K562 (cell line): ENCODE measurements around the gene LY6G6C. TPM values are rescaled to one million over a fixed set of nuclear protein-coding genes. Genes with fewer than 3 reads are reported as not detected.

ENCODE experiments used
- DIDO1 ChIP-seq: fragments of 450-650 bp; IDR thresholded peaks from 2 replicates; pipeline ENCODE4 v1.6.1; 2016; ENCODE audit warnings: low read depth, missing biosample characterization, missing genetic modification characterization
- MCM2 ChIP-seq: fragments of 450-650 bp; IDR thresholded peaks from 2 replicates; pipeline ENCODE4 v1.6.1; 2017; ENCODE audit warnings: low read depth, mild to moderate bottlenecking
- MYC ChIP-seq, 2 experiments: fragments of 250-450 bp in 1 of 2; sonication (Bioruptor Pico) in 1 of 2; IDR thresholded peaks; 2 replicates each; pipeline versions ENCODE4 v1.5.1 to v1.6.1; 2012 to 2021; ENCODE audit warnings: low read depth in 2 of 2, borderline replicate concordance in 1 of 2, improper control_type of control experiment in 1 of 2, low read length in 1 of 2, mild to moderate bottlenecking in 1 of 2, moderate library complexity in 1 of 2
- NCOR1 ChIP-seq: fragments of 450-650 bp; IDR thresholded peaks from 2 replicates; pipeline ENCODE4 v1.6.1; 2016; ENCODE audit warnings: mild to moderate bottlenecking, moderate library complexity
- RBM14 ChIP-seq: fragments of 200-400 bp; formaldehyde crosslinking; IDR thresholded peaks from 2 replicates; pipeline ENCODE4 v1.6.1; 2018; ENCODE audit warnings: low read depth, mild to moderate bottlenecking, low read length, moderate library complexity, borderline replicate concordance; ENCODE audit not compliant: insufficient read depth
- SIN3B ChIP-seq: fragments of 450-650 bp; IDR thresholded peaks from 2 replicates; pipeline ENCODE4 v1.6.1; 2017; ENCODE audit warnings: low read depth, mild to moderate bottlenecking, moderate library complexity
- SMAD3 ChIP-seq: fragments of 450-650 bp; formaldehyde crosslinking; conservative IDR thresholded peaks from 2 replicates; pipeline ENCODE4 v1.4.0; 2020; ENCODE audit warnings: mild to moderate bottlenecking
- SRSF1 ChIP-seq: fragments of 200-400 bp; formaldehyde crosslinking; IDR thresholded peaks from 2 replicates; pipeline ENCODE4 v1.6.1; 2017; ENCODE audit warnings: mild to moderate bottlenecking, low read depth, low read length, moderate library complexity
- TAF9B ChIP-seq: fragments of 450-650 bp; IDR thresholded peaks from 2 replicates; pipeline ENCODE4 v1.6.1; 2018; ENCODE audit warnings: mild to moderate bottlenecking; ENCODE audit not compliant: partially characterized antibody
- ZFP91 ChIP-seq: sonication (generic); formaldehyde crosslinking; IDR thresholded peaks from 2 replicates; pipeline ENCODE4 v1.8.0; 2022; ENCODE audit warnings: mild to moderate bottlenecking, missing genetic modification reagents
- ZNF77 ChIP-seq: fragments of 250-450 bp; sonication (Bioruptor Pico); IDR thresholded peaks from 2 replicates; pipeline ENCODE4 v1.5.0; 2020
- ZSCAN32 ChIP-seq: fragments of 450-650 bp; formaldehyde crosslinking; IDR thresholded peaks from 2 replicates; pipeline ENCODE4 v1.4.0; 2020; ENCODE audit warnings: mild to moderate bottlenecking, moderate library complexity
- polyA plus RNA-seq, 8 experiments: library from polyadenylated mRNA; depleted of rRNA in 4 of 8; stranded (reverse) in 5 of 8; unstranded in 3 of 8; fragments of >200 nt; fragmentation: Nextera tagmentation in 2 of 8; fragmentation: Illumina TruSeq in 1 of 8; extraction: Ambion mirVana in 2 of 8; extraction: Trizol in 1 of 8; gene quantifications; 2 replicates each; pipeline versions ENCODE4 v1.2.1 to v1.2.3, GENCODE V29; 2011 to 2014; ENCODE audit warnings: inconsistent platforms in 1 of 8, missing spikeins in 1 of 8
- total RNA-seq, 7 experiments: library from RNA; depleted of rRNA in 6 of 7; stranded (reverse); fragments of >200 nt in 6 of 7; fragmentation: Illumina TruSeq in 2 of 7; extraction: Trizol in 2 of 7; gene quantifications; 2 replicates each; pipeline versions ENCODE4 v1.2.1 to v1.2.3, GENCODE V29; 2011 to 2021; ENCODE audit warnings: low replicate concordance in 1 of 7
- TF ChIP-seq, protein P1 (sequence below): fragments of 450-650 bp; IDR thresholded peaks from 2 replicates; pipeline ENCODE4 v1.6.1; 2016; ENCODE audit warnings: mild to moderate bottlenecking, moderate library complexity

Gene LY6G6C
- total and polyA plus RNA-seq, 9 of the 15 experiments (the other 6 are each of a cell fraction or from before 2014, with no cell fraction given): 0.06 to 0.20 TPM; not detected in 7

DNA sequence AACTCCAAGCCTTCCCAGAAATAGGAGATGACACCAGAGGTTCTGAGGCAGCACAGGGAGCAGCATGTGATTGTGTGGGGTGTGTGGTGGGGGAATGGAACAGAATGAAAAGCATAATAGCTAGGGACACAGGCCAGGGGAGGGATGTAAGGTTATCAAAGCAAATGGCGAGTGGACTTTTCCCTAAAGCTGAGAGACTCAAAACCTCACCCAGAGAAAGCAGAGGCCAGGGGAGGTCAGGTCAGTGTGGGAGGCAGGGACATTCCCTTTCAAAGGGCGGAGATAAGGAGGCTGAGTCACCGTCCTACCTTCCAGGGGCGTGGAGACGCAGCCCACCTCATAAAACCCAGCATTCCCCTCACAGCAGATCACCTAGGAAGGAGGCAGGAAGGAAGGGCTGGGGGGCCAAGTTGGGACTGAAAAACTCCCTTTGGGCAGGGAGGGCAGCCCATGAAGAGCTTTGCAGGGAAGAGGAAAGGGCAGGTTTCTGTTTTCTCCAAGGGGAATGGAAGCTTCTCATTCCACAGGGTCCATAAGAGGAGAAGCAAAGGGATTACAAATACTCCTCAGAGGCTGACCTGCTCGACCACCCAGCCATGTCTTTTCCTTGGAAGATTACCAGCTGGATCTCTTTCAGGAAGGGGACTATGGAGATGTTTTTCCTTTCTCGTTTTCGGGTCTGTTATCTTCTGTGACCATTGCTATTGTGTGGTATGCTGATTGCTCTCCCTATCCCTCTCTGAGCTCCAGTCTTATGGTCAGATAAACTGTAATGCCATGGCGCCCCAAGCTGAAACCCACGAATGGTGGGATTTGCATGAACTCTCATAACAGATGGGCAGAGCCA, 31.1 kb downstream of the LY6G6C start (continued):
- TF ChIP-seq ZFP91 (CRISPR knock-in tag) (no peak), ZNF77 (CRISPR knock-in tag) (0 out of 2 replicates have a peak, but pooled peaks have one; percentile 51), TAF9B (no peak), ZSCAN32 (CRISPR knock-in tag) (no peak), MYC (IDR thresholded peaks at IDR 0.05; ENCODE audit: low read depth, low read length) (peak; percentile 27; the same call in 1 of the 2 replicates), MYC (CRISPR knock-in tag; IDR thresholded peaks at IDR 0.05; ENCODE audit: borderline replicate concordance, low read depth) (peak; percentile 75; the same call in 1 of the 2 replicates), SIN3B (no peak), RBM14 (no peak), NCOR1 (peak; percentile 81), SRSF1 (no peak), MCM2 (no peak), DIDO1 (tag) (no peak), SMAD3 (peak; percentile 75; the same call in 1 of the 2 replicates)
- TF ChIP-seq, protein P1, sequence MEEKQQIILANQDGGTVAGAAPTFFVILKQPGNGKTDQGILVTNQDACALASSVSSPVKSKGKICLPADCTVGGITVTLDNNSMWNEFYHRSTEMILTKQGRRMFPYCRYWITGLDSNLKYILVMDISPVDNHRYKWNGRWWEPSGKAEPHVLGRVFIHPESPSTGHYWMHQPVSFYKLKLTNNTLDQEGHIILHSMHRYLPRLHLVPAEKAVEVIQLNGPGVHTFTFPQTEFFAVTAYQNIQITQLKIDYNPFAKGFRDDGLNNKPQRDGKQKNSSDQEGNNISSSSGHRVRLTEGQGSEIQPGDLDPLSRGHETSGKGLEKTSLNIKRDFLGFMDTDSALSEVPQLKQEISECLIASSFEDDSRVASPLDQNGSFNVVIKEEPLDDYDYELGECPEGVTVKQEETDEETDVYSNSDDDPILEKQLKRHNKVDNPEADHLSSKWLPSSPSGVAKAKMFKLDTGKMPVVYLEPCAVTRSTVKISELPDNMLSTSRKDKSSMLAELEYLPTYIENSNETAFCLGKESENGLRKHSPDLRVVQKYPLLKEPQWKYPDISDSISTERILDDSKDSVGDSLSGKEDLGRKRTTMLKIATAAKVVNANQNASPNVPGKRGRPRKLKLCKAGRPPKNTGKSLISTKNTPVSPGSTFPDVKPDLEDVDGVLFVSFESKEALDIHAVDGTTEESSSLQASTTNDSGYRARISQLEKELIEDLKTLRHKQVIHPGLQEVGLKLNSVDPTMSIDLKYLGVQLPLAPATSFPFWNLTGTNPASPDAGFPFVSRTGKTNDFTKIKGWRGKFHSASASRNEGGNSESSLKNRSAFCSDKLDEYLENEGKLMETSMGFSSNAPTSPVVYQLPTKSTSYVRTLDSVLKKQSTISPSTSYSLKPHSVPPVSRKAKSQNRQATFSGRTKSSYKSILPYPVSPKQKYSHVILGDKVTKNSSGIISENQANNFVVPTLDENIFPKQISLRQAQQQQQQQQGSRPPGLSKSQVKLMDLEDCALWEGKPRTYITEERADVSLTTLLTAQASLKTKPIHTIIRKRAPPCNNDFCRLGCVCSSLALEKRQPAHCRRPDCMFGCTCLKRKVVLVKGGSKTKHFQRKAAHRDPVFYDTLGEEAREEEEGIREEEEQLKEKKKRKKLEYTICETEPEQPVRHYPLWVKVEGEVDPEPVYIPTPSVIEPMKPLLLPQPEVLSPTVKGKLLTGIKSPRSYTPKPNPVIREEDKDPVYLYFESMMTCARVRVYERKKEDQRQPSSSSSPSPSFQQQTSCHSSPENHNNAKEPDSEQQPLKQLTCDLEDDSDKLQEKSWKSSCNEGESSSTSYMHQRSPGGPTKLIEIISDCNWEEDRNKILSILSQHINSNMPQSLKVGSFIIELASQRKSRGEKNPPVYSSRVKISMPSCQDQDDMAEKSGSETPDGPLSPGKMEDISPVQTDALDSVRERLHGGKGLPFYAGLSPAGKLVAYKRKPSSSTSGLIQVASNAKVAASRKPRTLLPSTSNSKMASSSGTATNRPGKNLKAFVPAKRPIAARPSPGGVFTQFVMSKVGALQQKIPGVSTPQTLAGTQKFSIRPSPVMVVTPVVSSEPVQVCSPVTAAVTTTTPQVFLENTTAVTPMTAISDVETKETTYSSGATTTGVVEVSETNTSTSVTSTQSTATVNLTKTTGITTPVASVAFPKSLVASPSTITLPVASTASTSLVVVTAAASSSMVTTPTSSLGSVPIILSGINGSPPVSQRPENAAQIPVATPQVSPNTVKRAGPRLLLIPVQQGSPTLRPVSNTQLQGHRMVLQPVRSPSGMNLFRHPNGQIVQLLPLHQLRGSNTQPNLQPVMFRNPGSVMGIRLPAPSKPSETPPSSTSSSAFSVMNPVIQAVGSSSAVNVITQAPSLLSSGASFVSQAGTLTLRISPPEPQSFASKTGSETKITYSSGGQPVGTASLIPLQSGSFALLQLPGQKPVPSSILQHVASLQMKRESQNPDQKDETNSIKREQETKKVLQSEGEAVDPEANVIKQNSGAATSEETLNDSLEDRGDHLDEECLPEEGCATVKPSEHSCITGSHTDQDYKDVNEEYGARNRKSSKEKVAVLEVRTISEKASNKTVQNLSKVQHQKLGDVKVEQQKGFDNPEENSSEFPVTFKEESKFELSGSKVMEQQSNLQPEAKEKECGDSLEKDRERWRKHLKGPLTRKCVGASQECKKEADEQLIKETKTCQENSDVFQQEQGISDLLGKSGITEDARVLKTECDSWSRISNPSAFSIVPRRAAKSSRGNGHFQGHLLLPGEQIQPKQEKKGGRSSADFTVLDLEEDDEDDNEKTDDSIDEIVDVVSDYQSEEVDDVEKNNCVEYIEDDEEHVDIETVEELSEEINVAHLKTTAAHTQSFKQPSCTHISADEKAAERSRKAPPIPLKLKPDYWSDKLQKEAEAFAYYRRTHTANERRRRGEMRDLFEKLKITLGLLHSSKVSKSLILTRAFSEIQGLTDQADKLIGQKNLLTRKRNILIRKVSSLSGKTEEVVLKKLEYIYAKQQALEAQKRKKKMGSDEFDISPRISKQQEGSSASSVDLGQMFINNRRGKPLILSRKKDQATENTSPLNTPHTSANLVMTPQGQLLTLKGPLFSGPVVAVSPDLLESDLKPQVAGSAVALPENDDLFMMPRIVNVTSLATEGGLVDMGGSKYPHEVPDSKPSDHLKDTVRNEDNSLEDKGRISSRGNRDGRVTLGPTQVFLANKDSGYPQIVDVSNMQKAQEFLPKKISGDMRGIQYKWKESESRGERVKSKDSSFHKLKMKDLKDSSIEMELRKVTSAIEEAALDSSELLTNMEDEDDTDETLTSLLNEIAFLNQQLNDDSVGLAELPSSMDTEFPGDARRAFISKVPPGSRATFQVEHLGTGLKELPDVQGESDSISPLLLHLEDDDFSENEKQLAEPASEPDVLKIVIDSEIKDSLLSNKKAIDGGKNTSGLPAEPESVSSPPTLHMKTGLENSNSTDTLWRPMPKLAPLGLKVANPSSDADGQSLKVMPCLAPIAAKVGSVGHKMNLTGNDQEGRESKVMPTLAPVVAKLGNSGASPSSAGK: no peak
